LNCaP clone FGC (cell line): ENCODE data around the gene NIPSNAP3A.
A peak's percentile ranks its signal among the peaks of the same experiment; 100 is the strongest.

Source experiments
- DNase-seq: peaks from one replicate; pipeline ENCODE4 v3.0.0-alpha.2; 2011; ENCODE audit warnings: low read depth
- H3K4me3 ChIP-seq: 2 replicates; pipeline ENCODE4 v1.5.1; 2011; ENCODE audit warnings: mild to moderate bottlenecking, low read depth, low read length, control low read depth
- TF ChIP-seq, protein P1 (sequence below): IDR thresholded peaks from 2 replicates; pipeline ENCODE4 v1.5.1; 2012; ENCODE audit warnings: mild to moderate bottlenecking; ENCODE audit not compliant: control insufficient read depth, insufficient read depth; ENCODE audit errors: extremely low read depth

Gene NIPSNAP3A

DNA sequence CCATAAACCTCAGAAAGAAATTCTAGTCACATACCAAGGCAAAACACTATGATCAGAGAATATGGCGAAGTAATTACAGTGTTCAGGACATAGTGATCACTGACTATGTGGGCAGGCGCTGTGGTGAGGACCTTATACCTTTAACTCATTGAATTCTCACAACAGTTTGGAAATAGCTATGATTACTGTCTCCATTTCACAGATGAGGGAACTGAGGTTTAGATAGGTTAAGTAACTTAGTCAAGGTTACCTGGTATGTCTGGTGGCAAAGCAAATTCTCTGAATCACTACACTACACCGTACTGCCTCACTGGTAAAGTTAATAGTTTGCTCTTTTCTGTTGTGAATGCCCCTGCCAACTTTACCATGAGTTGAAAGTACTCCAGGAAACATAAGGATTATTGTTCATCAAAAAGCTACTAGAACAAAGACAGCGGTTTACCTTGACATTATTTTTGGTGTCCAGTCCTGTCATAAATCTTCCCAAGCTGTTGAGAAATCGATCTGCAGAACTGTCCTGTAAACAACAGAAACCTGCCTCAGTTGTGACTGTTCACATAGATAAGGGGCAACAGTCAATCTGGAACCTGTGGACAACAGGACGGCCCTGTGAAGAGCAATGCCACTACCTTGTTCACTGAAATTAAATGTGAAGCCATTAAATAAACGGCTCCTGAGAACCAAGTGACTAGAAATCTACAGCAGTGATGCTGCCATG is 52.7 kb downstream of the NIPSNAP3A start:
- H3K4me3 ChIP-seq: no peak overlapping the region
- TF ChIP-seq, protein P1, sequence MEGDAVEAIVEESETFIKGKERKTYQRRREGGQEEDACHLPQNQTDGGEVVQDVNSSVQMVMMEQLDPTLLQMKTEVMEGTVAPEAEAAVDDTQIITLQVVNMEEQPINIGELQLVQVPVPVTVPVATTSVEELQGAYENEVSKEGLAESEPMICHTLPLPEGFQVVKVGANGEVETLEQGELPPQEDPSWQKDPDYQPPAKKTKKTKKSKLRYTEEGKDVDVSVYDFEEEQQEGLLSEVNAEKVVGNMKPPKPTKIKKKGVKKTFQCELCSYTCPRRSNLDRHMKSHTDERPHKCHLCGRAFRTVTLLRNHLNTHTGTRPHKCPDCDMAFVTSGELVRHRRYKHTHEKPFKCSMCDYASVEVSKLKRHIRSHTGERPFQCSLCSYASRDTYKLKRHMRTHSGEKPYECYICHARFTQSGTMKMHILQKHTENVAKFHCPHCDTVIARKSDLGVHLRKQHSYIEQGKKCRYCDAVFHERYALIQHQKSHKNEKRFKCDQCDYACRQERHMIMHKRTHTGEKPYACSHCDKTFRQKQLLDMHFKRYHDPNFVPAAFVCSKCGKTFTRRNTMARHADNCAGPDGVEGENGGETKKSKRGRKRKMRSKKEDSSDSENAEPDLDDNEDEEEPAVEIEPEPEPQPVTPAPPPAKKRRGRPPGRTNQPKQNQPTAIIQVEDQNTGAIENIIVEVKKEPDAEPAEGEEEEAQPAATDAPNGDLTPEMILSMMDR: no peak
- no peak for DNase-seq

DNA sequence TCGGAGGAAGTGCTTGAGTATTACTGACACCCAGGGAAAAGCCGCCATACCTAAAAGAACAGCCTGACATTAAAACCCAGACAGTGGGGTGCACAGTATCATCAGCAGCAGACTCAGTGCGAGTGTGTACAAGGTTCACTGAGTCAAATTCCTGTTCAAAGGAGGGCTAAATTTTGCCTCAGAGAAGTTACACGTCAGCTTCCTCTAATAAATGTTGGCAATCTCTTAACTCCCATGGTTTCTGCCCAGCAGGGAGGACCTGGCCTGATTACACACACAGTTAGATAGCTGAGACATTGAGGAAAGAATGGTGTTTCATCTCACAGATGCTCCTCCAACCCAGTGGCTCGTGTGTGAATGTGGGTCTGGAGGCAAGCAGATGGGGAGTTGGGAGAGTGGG is 54.6 kb downstream of the NIPSNAP3A start:
- TF ChIP-seq, protein P1: no peak
- DNase-seq: no peak
- H3K4me3 ChIP-seq: no peak overlapping the region

DNA sequence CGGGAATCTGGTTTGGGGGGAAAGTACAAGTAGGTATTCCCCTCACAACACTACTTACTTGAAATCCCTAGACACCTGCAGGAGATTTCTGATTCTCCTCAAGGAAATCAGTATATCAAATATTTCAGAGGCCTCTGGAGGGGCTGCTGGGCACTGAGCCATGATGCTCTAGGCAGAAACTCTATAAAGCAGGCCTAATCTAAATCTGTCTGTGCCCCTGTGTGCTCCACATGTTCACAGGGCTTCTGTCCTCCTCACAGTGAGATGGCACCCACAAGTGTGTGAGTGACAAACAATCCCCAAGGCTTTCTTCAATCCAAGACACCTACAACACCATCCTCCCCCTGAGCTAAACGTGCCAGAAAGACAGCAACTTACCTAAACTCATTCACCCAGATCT is 55.4 kb downstream of the NIPSNAP3A start:
- DNase-seq: no peak
- H3K4me3 ChIP-seq: no peak overlapping the region
- TF ChIP-seq, protein P1: no peak

DNA sequence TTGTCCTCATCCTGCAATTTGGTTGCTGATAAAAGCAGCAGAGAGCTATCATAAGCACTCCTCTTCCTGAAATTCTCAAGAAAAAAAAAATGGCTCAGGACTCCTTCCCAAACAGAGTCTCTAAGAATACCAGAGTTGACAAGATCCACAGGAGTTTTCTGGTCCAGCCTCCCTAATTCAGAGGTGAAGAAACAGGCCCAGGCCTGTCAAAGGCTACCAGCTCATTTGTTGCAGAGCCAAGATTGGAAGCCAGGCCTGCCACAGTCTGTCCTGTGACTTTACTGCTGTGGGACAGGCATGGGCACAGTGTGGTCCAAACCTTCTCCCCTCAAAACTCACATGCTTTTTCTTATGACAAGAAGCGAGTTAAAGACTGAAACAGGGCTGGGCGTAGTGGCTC is 58.0 kb downstream of the NIPSNAP3A start:
- TF ChIP-seq, protein P1: no peak
- H3K4me3 ChIP-seq: no peak overlapping the region
- DNase-seq: no peak

DNA sequence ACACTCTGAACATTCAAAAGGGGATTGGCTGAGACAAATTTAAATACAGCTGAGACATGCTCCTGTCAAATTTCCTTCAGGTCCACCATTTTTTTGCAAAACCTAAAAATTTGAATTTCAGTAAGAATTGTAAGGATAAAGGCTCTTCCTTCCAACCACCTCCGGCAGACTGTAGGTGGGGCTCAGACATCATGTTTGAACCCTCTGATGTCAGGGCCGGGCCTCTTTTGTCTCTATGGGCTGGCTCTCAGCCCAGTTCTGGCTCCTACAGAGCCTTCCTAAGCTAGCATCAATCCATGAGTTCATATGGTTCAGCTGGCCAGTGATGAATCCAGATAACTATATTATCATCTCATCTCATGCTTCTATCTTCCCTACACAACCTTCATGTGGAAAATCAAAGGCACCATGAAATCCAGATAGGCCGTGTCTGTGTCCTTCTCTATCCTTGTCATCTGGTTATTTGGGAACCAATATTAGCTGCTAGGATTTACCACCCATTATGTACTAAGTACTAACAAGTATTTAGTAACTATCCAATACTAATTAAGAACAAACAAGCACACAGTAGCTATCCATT is 60.6 kb downstream of the NIPSNAP3A start:
- H3K4me3 ChIP-seq: no peak overlapping the region
- DNase-seq: no peak
- TF ChIP-seq, protein P1: peak; percentile 22; the same call in 1 of the 2 replicates
